GM21619 (cell line): ENCODE results near the gene MDFIC2.
"Not testable (repeated sequence)": the region's sequence is repeated elsewhere in the genome, so short reads cannot be mapped to it uniquely, and the experiment has no call there.

Experiments used
- ATAC-seq: cut with Tn5 transposase; IDR thresholded peaks from one replicate; pipeline ENCODE4 v1.9.1; 2021; ENCODE audit not compliant: unreplicated experiment

Gene MDFIC2

GRCh38 chr3:70312336-70312735 is at the start of gene MDFIC2:
TSS of gene MDFIC2 (minus strand) at chr3:70312638. CDS start at chr3:70311973, 665 bp downstream.
- ATAC-seq: no peak

DNA sequence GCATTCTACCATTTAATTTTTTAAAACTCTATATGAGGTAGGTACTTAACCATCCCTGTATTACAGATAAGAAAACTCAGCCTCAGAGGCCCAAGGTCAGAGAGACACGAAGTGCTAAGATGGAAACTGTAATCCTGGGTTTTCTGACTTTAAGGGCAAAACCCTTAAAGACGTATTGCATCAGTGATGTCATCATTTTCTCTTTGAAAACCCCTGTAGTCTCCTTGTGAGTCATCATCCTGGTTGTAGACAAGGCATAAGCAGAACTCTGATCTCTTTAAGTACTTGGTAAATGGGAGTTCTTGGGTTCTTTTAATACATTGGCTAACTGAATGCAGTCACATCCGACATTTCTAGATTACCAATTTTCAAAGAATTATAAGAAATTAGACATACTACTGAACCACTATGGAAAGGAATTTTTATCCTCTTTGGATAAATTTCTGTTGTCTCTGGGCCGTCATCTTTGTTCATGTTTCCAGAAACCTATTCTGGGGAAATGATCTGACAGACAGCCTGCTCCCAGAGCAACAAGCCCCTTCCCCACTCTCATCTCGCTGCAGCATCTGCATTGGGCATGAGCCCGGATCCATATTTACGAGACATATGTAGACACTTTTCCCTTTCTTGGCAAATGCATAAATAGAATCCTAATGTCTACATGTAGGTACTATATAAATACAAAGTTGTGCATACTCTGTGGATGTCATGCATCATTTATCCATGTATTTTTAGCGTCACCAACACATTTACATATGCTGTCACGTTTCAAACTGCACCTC is 48.7 kb upstream of the MDFIC2 start:
- peak; percentile 91 for ATAC-seq

GRCh38 chr3:70359711-70360110 is 47.3 kb upstream of the MDFIC2 start:
- no peak for ATAC-seq

DNA sequence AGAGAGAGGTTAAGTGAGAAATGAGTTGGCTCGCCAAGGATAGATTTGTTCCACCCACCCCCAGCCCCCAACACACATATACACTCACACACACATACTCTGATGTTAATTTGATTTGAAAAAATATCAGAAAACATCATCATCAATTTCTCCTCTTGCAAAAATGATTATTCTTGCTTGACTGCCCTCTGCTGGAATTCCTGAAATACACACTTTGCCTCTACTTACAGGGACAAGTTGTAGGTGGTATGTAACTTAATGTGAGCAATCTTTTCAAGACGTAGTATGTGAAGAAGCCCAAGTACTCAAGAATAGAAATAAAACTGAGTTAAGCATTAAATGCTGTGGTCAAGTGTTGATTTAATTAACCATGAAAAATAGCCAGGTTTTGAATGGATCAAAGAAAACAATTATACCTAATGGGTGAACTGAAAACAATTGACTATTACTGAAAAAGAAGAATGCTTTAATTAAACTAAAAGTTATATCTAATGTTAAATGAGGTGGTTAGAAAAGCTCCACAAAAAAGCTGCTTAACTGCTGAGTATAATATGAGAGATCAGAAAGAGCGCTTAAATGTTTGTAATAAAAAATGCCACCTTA is 46.6 kb upstream of the MDFIC2 start:
- no peak for ATAC-seq

DNA sequence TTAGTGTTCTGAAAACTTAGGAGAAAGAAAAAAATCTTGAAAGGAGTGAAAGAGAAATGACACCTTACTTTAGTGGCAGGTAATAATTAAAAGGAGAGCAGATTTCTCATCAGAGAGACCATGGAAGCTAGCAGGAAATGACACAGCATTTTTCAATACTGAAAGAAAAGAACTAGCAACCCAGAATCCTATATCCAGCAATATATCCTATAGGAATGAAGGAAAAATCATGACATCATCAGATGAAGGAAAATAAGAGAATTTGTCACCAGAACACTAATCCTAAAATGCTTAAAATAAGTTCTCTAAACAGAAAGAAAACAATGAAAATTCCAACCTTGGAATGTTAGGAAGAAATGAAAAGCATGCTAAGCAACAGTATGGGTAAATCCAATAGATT is 39.8 kb upstream of the MDFIC2 start:
- ATAC-seq: no peak

DNA sequence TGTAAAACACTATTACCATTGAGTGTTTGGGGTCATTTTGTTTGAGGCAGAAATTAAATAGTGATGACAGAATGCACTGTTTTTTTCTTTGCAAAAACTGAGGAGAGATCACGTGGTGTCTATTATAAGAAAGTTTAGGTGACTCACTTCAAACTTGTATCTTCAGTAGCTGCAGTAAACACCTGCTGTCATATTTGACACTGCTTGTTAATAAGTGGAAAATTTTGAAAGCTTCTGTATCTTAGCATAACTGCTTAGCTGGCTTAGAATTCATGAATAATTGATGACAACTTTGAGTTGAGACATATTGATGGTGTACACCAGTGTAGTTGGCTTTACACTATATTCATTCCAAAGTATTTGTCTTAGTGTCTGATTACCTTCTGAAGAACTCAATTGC is 29.7 kb upstream of the MDFIC2 start:
- ATAC-seq: no peak

- not testable (repeated sequence) for ATAC-seq
Measured at GRCh38 chr3:70336885-70337284, 24.4 kb upstream of the MDFIC2 start.

DNA sequence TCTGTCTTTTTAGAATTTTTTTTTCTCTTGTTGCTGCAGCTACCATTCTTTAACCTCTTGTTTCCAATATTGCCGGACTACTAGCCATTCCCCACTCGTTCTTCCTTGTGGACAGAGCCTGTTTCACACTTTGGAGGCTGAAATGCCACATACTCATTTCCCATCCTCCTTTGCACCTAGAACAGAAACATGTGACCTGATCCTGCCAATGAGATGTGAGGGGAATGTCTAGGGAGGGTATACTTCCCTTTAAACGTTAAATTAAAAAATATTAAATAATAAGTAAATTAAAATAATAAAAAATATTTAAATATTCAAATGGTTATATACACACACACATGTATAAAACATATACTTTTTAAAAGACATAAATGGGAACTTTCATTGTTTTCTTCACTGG is 20.6 kb upstream of the MDFIC2 start:
- no peak for ATAC-seq

DNA sequence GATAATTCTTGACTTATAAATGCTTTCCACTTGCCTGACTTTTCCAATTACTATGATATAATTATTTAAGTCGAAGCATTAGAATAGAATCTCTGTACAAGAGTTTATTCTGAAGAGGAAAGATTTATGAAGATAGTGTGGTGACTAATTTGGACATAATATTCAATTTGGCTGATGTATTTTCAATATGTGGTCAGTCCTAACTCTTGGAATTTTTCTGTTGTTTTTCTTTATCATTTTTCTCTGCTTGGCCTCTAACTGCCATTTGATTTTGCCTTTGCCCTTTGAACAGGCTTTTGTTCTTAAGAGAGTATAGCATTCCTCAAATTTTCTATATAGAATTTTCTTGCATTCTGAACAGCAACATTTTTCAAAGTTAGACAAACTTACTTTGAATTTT is 2.6 kb upstream of the MDFIC2 start:
- ATAC-seq: no peak

DNA sequence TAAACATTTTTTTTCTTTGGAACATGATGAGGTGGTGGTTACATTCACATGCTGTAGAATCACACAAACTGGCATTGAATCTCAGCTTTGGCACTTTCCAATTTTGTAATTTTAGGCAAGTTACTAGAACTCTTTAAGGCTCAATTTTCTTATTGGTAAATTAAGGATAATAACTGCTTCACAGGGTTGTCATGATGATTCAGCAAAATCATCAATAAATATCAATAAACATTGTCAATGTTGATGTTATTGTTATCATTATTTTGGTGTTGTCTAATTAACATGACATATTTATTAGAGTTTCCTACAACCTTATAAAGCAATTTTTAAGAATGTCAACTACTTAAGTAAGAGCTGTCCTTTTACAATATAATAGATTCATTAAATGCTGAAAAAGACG is 1.6 kb downstream of the MDFIC2 start:
- ATAC-seq: no peak

DNA sequence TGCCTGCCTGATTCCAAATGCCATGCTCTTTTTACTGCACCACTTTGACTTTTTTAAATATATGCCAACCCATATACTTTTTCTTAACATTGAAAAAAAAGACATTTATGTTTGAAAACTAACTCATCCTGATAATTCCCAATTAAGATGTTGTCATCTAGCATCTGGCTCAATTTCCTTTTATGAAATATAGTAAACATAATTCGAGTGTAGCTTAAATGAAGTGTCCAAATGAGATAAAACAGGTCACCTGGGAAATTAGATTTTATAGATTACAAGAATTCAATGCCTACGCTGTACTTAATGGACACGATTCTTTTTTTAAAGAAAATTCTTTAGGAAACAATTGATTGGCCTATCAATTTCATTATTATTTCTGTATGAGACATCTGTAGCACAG is 2.8 kb downstream of the MDFIC2 start:
- no peak for ATAC-seq

DNA sequence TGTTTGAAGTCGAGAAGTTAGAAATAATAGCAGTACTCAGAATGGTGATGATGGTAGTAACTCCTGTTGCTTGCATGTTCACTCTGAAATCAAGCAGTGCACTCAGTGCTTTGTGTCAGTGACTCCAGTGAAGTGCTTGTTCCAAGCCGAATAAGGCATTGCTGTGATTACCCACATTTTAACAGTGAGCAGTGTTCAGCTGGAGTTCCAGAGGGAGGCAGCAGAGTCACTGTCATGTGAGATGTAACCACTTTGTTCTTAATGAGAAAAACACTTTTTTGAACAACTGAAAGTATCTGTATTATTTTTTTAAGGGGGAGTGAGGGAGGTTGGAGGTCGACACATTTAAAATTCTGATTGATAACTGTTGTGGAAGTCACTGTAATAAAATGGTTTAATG is 3.7 kb downstream of the MDFIC2 start:
- no peak for ATAC-seq

DNA sequence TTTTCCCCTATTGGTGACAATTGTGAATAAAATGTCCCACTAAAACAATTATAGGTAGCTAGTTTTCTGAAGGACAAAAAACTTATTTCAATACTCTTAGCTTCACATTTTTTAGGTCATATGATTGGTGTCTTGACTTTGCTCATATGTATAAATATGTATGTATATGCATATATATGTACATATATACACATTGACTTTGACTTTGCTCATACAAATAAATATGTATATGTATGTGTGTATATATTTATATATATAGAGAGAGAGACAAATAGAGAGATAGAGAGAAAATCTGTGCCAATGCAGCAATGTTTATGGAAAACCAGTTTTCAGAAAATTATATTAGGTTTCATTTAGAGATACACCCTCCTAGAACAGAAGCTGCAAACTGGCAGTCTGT is 5.7 kb downstream of the MDFIC2 start:
- no peak for ATAC-seq

- no peak for ATAC-seq
Measured at GRCh38 chr3:70298385-70298784, 14.1 kb downstream of the MDFIC2 start.

- no peak for ATAC-seq
Measured at GRCh38 chr3:70291097-70291482, 21.3 kb downstream of the MDFIC2 start.

DNA sequence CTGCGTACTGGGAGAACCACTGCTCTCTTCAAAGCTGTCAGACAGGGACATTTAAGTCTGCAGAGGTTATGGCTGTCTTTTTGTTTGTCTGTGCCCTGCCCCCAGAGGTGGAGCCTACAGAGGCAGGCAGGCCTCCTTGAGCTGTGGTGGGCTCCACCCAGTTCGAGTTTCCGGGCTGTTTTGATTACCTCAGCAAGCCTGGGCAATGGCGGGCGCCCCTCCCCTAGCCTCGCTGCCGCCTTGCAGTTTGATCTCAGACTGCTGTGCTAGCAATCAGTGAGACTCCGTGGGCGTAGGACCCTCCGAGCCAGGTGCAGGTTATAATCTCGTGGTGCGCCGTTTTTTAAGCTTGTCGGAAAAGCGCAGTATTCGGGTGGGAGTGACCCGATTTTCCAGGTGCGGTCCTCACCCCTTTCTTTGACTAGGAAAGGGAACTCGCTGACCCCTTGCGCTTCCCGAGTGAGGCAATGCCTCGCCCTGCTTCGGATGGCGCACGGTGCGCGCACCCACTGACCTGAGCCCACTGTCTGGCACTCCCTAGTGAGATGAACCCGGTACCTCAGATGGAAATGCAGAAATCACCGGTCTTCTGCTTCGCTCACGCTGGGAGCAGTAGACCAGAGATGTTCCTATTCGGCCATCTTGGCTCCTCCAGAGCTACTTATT is 21.9 kb downstream of the MDFIC2 start:
- not testable (repeated sequence) for ATAC-seq

DNA sequence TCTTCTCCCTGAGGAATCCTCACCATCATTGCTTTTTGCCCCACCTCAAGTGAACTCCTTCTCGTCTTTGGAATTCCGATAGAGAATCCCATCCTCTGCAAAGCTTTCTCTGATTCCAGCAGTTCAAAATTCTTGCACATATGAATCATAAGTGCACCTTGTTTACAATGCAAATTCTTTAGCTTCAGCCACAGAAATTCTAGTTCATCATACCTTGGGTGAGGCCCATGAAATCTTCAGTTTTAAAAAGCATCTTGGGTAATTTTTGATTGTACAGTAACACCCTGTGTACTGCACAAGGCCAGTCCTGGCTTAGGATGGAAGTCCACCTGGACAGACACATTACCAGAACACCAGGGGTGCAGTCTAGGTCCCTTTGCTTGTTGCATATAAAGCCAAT is 30.8 kb downstream of the MDFIC2 start:
- no peak for ATAC-seq

DNA sequence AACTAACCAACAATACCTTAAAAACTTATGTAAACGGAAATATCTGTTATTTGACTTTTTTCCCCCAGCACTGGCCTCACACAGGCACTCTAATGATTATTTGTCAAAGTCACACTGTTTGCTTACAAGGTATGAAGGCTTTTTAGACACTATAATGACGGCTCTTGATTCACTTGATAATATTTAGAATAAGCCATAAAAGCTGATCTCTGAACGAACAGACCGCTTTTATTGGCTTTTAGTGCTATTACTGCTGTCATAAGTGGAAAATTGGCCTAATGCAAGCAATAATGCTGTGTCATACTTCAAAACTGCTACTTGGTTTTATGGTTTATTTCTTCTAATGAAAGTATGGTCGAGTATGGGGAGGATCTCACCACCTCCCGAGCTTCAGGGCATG is 35.1 kb downstream of the MDFIC2 start:
- ATAC-seq: no peak

- no peak for ATAC-seq
Measured at GRCh38 chr3:70276901-70277300, 35.5 kb downstream of the MDFIC2 start.

- ATAC-seq: no peak
Measured at GRCh38 chr3:70273492-70273891, 38.9 kb downstream of the MDFIC2 start.

- no peak for ATAC-seq
Measured at GRCh38 chr3:70272798-70273197, 39.6 kb downstream of the MDFIC2 start.

- ATAC-seq: no peak
Measured at GRCh38 chr3:70264122-70264780, 48.2 kb downstream of the MDFIC2 start.
